K562 (cell line): ENCODE results near the gene SPHK2. TPM values are rescaled to one million over a fixed set of nuclear protein-coding genes. Genes with fewer than 3 reads are reported as not detected.
A peak's percentile ranks its signal among the peaks of the same experiment; 100 is the strongest.

Experiments
- ATAC-seq: fragments of 200-7000 bp; cut with Tn5 transposase; 3 replicates; pipeline ENCODE4 v1.9.1; 2020; ENCODE audit warnings: moderate library complexity
- BruUV-seq: library from RNA; stranded (reverse); fragments of 400-500 nt; replicated peaks from 2 replicates; lab custom pipeline; 2021; lab: Mats Ljungman, UMichigan
- CTCF ChIA-PET: fragments of 300-600 bp; formaldehyde crosslinking; extraction: SDS; loops from one replicate; lab custom pipeline; 2021; ENCODE audit warnings: low intra/inter-chr PET ratio; lab: Yijun Ruan, JAX
- POLR2A ChIA-PET: fragments of 300-600, 350-650 bp; sonication (Branson Sonifier 250); formaldehyde crosslinking; extraction: SDS; loops from one replicate; lab custom pipeline; 2021; ENCODE audit warnings: antibody characterized with exemption, inconsistent platforms; lab: Yijun Ruan, JAX
- DNase-seq, 4 experiments: peaks; one replicate each; pipeline versions ENCODE4 v3.0.0 to v3.0.0-alpha.2; 2011 to 2018; ENCODE audit warnings: low spot score in 3 of 4, mixed read lengths in 3 of 4; ENCODE audit errors: extremely low read depth in 1 of 4
- FAIRE-seq: peaks from 2 replicates; lab custom pipeline; 2011; peaks lifted over from hg19 to GRCh38; lab: Jason Lieb, UNC
- H2AFZ ChIP-seq: 2 replicates; pipeline ENCODE4 v1.6.0; 2011; ENCODE audit warnings: low read depth, low read length, control low read depth, inconsistent platforms
- H3K27ac ChIP-seq: fragments of 200-600 bp; 3 replicates; pipeline ENCODE4 v1.8.0; 2011; ENCODE audit warnings: low read depth, mild to moderate bottlenecking, control low read depth, inconsistent platforms, low read length, moderate library complexity, mixed read lengths; ENCODE audit errors: extremely low read depth
- H3K27me3 ChIP-seq, 2 experiments: fragments of 300-600 bp in 1 of 2; 2 replicates in 1 of 2; 3 replicates in 1 of 2; pipeline versions ENCODE4 v1.6.0 to v1.8.0; 2011; ENCODE audit warnings: inconsistent platforms in 2 of 2, low read length in 2 of 2, mild to moderate bottlenecking in 1 of 2, mixed read lengths in 1 of 2, moderate library complexity in 1 of 2; ENCODE audit not compliant: control insufficient read depth in 2 of 2, insufficient read depth in 2 of 2
- H3K36me3 ChIP-seq: fragments of 300-600 bp; 3 replicates; pipeline ENCODE4 v1.8.0; 2011; ENCODE audit warnings: mild to moderate bottlenecking, low read length, inconsistent platforms; ENCODE audit not compliant: control insufficient read depth, insufficient read depth
- H3K4me1 ChIP-seq, 2 experiments: fragments of 200-600 bp in 1 of 2; replicated peaks in 1 of 2; 2 replicates in 1 of 2; 3 replicates in 1 of 2; pipeline versions ENCODE4 v1.5.1 to v1.8.0; 2011; ENCODE audit warnings: inconsistent platforms in 2 of 2, low read length in 2 of 2, mild to moderate bottlenecking in 1 of 2, mixed read lengths in 1 of 2, moderate library complexity in 1 of 2; ENCODE audit not compliant: control insufficient read depth in 2 of 2, insufficient read depth in 2 of 2
- H3K4me2 ChIP-seq: 2 replicates; pipeline ENCODE4 v1.6.1; 2011; ENCODE audit warnings: low read length, control low read depth, inconsistent platforms, mixed read lengths; ENCODE audit not compliant: insufficient read depth
- H3K4me3 ChIP-seq: fragments of 200-600 bp; sonication (generic), shearing (Covaris generic); 2 replicates; pipeline ENCODE4 v1.5.1; 2016; ENCODE audit warnings: control low read depth, inconsistent platforms
- H3K79me2 ChIP-seq: fragments of 200-600 bp; 3 replicates; pipeline ENCODE4 v1.8.0; 2011; ENCODE audit warnings: low read length, inconsistent platforms; ENCODE audit not compliant: control insufficient read depth, insufficient read depth
- H3K9ac ChIP-seq, 2 experiments: 2 replicates each; pipeline versions ENCODE4 v1.6.0 to v1.6.1; 2011; ENCODE audit warnings: low read depth in 2 of 2, low read length in 2 of 2, control low read depth in 1 of 2, inconsistent platforms in 1 of 2, mild to moderate bottlenecking in 1 of 2, mixed read lengths in 1 of 2; ENCODE audit not compliant: insufficient read depth in 1 of 2
- H3K9me1 ChIP-seq: one replicate; pipeline ENCODE4 v1.6.0; 2011; ENCODE audit warnings: inconsistent platforms, mild to moderate bottlenecking, low read length, moderate library complexity; ENCODE audit not compliant: control insufficient read depth, insufficient read depth
- H3K9me3 ChIP-seq: replicated peaks from 2 replicates; pipeline ENCODE4 v1.5.1; 2011; ENCODE audit warnings: low read depth, low read length, inconsistent platforms; ENCODE audit not compliant: control insufficient read depth, insufficient read depth
- H4K20me1 ChIP-seq: replicated peaks from 2 replicates; pipeline ENCODE4 v1.6.1; 2011; ENCODE audit warnings: low read length, inconsistent platforms, mixed read lengths; ENCODE audit not compliant: control insufficient read depth, insufficient read depth
- ARID1B ChIP-seq: fragments of 450-650 bp; IDR thresholded peaks from 2 replicates; pipeline ENCODE4 v1.6.1; 2016; ENCODE audit warnings: antibody characterized with exemption, mild to moderate bottlenecking, inconsistent platforms
- CUX1 ChIP-seq: fragments of 200-800 bp; sonication (Bioruptor generic); IDR thresholded peaks from 2 replicates; pipeline ENCODE4 v1.6.1; 2016; ENCODE audit warnings: missing genetic modification characterization, missing compliant biosample characterization
- CXXC5 ChIP-seq: fragments of 250-450 bp; sonication (Bioruptor Pico); IDR thresholded peaks from 2 replicates; pipeline ENCODE4 v1.8.0; 2022; ENCODE audit warnings: inconsistent platforms, mild to moderate bottlenecking, moderate library complexity
- E2F4 ChIP-seq: sonication (generic); formaldehyde crosslinking; IDR thresholded peaks from 2 replicates; pipeline ENCODE4 v1.8.0; 2022; ENCODE audit warnings: mild to moderate bottlenecking, low read depth, missing genetic modification reagents
- ELF2 ChIP-seq: fragments of 250-450 bp; sonication (Bioruptor Pico); IDR thresholded peaks from 2 replicates; pipeline ENCODE4 v1.5.0; 2021; ENCODE audit warnings: mild to moderate bottlenecking
- NCOA6 ChIP-seq: fragments of 450-650 bp; IDR thresholded peaks from 2 replicates; pipeline ENCODE4 v1.6.1; 2017; ENCODE audit warnings: mild to moderate bottlenecking
- PHF21A ChIP-seq: fragments of 450-650 bp; IDR thresholded peaks from 2 replicates; pipeline ENCODE4 v1.6.1; 2017; ENCODE audit warnings: low read depth, borderline replicate concordance
- SIN3A ChIP-seq, 2 experiments: fragments of 150-350 bp in 1 of 2; IDR thresholded peaks; 2 replicates each; pipeline ENCODE4 v1.6.1; 2011 to 2016; ENCODE audit warnings: borderline replicate concordance in 2 of 2, low read depth in 2 of 2, low read length in 2 of 2, mild to moderate bottlenecking in 2 of 2, moderate library complexity in 2 of 2; ENCODE audit not compliant: control insufficient read depth in 1 of 2
- ZBTB12 ChIP-seq: fragments of 250-450 bp; sonication (Bioruptor Pico); IDR thresholded peaks from 2 replicates; pipeline ENCODE4 v1.4.0; 2020
- ZNF121 ChIP-seq: sonication (generic); formaldehyde crosslinking; conservative IDR thresholded peaks from 2 replicates; pipeline ENCODE4 v1.8.0; 2022; ENCODE audit warnings: missing genetic modification reagents
- ZNF431 ChIP-seq: sonication (generic); formaldehyde crosslinking; IDR thresholded peaks from 2 replicates; pipeline ENCODE4 v1.8.0; 2022; ENCODE audit warnings: mild to moderate bottlenecking, missing genetic modification reagents
- ZNF512 ChIP-seq: IDR thresholded peaks from 2 replicates; pipeline ENCODE4 v1.6.1; 2016; ENCODE audit warnings: missing genetic modification characterization, missing compliant biosample characterization
- ZNF707 ChIP-seq: fragments of 250-450 bp; sonication (Bioruptor Pico); conservative IDR thresholded peaks from 2 replicates; pipeline ENCODE4 v1.8.0; 2022; ENCODE audit warnings: inconsistent platforms, mild to moderate bottlenecking, moderate library complexity
- WGBS: fragments of 100-300 bp; shearing (Covaris generic); methylation state at CpG from one replicate; pipeline ENCODE4 v1.1.6; 2016; ENCODE audit warnings: low coverage, mixed read lengths; ENCODE audit not compliant: insufficient coverage; ENCODE audit errors: missing lambda C conversion rate; 5-methylcytosine and 5-hydroxymethylcytosine counted together
- in situ Hi-C: fragments of 300-500 bp; cut with MboI; formaldehyde crosslinking; loops from 4 replicates; pipeline ENCODE4 v1.15.0; 2018; ENCODE audit warnings: inconsistent platforms, mixed read lengths
- intact Hi-C: fragments of 100-400 bp; cut with micrococcal nuclease; formaldehyde crosslinking; loops from 2 replicates; pipeline ENCODE4 v1.14.2; 2022
- polyA plus RNA-seq, 8 experiments: library from polyadenylated mRNA; depleted of rRNA in 4 of 8; stranded (reverse) in 5 of 8; unstranded in 3 of 8; fragments of >200 nt; fragmentation: Nextera tagmentation in 2 of 8; fragmentation: Illumina TruSeq in 1 of 8; extraction: Ambion mirVana in 2 of 8; extraction: Trizol in 1 of 8; gene quantifications; 2 replicates each; pipeline versions ENCODE4 v1.2.1 to v1.2.3, GENCODE V29; 2011 to 2014; ENCODE audit warnings: inconsistent platforms in 1 of 8, missing spikeins in 1 of 8
- total RNA-seq, 7 experiments: library from RNA; depleted of rRNA in 6 of 7; stranded (reverse); fragments of >200 nt in 6 of 7; fragmentation: Illumina TruSeq in 2 of 7; extraction: Trizol in 2 of 7; gene quantifications; 2 replicates each; pipeline versions ENCODE4 v1.2.1 to v1.2.3, GENCODE V29; 2011 to 2021; ENCODE audit warnings: low replicate concordance in 1 of 7

Gene SPHK2
- total and polyA plus RNA-seq, 9 of the 15 experiments (the other 6 are each of a cell fraction or from before 2014, with no cell fraction given): 0.10 to 15.2 (median 2.9) TPM

GRCh38 chr19:48634036-48634342 is 14.7 kb downstream of the SPHK2 start:
- Histone ChIP-seq H3K79me2 (peaks cover 16% of the 10 kb centered on the region; the same call in 2 of the 3 replicates), H3K4me1 (peaks cover 40 to 86% of the 10 kb centered on the region in 2 experiments), H3K9ac (peak overlapping the region; percentile 59 to 61; a peak in 3 of 4 replicates), H2AFZ (peak overlapping the region; percentile 86), H3K4me3 (peak overlapping the region; percentile 19; the same call in 1 of the 2 replicates), H3K27ac (peak overlapping the region; percentile 88), H3K9me3 (no peaks in the 10 kb centered on the region), H3K9me1 (peaks cover 4% of the 10 kb centered on the region), H3K27me3 (no peaks in the 10 kb centered on the region), H3K36me3 (peaks cover 2% of the 10 kb centered on the region; the same call in 1 of the 3 replicates), H4K20me1 (0 out of 2 replicates have a peak, but pooled peaks cover 4% of the 10 kb centered on the region), H3K4me2 (peak overlapping the region; percentile 83)
- BruUV-seq: no TSS peak
- ATAC-seq (no peak), DNase-seq (no peak), FAIRE-seq (no peak)
- POLR2A ChIA-PET: interaction anchor here (0.6 to 2.4 kb wide), 8 partner anchors 9 to 300 kb away, joined by 3 to 18 read pairs (median 4); partner anchors contain the start of genes DHDH, RPL18 and SPHK2
- in situ Hi-C loops: no loop called here
- intact Hi-C loops: no loop called here
- WGBS: 22% methylated on average over 7 of the region's 7 CpGs
- CTCF ChIA-PET: no interaction called here
- TF ChIP-seq E2F4 (CRISPR knock-in tag): 0 out of 2 replicates have a peak, but pooled peaks have one; percentile 51
- no peak for TF ChIP-seq ZNF512 (tag)
- no peak for TF ChIP-seq ARID1B
- no peak for TF ChIP-seq ZNF707 (CRISPR knock-in tag)
- peak; percentile 25; the same call in 1 of the 2 replicates for TF ChIP-seq ZBTB12 (CRISPR knock-in tag)
- 0 out of 2 replicates have a peak, but pooled peaks have one; percentile 35 for TF ChIP-seq ZNF121 (CRISPR knock-in tag)
- no peak for TF ChIP-seq CXXC5 (CRISPR knock-in tag)
- TF ChIP-seq ZNF431: peak; percentile 54; the same call in 1 of the 2 replicates
- TF ChIP-seq PHF21A: no peak
- TF ChIP-seq NCOA6: no peak
- TF ChIP-seq ELF2: no peak
- 0 out of 2 replicates have a peak, but pooled peaks have one; percentile 22 for TF ChIP-seq CUX1
- no peak for TF ChIP-seq SIN3A (IDR thresholded peaks at IDR 0.05; ENCODE audit: borderline replicate concordance in 2 of 2, control insufficient read depth in 1 of 2, low read depth in 2 of 2, low read length in 2 of 2)
